MCF 10A (cell line): ENCODE measurements around the gene PDGFB. TPM values are rescaled to one million over a fixed set of nuclear protein-coding genes. Genes with fewer than 3 reads are reported as not detected.

ENCODE experiments used
- BruUV-seq: library from RNA; stranded (reverse); fragments of 400-500 nt; replicated peaks from 2 replicates; lab custom pipeline; 2021; lab: Mats Ljungman, UMichigan
- CTCF ChIA-PET: fragments of 300-600 bp; sonication (Branson Sonifier 250); formaldehyde crosslinking; extraction: SDS; loops from one replicate; lab custom pipeline; 2021; ENCODE audit warnings: antibody characterized with exemption, inconsistent platforms; lab: Yijun Ruan, JAX
- POLR2A ChIA-PET: fragments of 300-600, 350-650 bp; sonication (Branson Sonifier 250); formaldehyde crosslinking; extraction: SDS; loops from one replicate; lab custom pipeline; 2020; ENCODE audit warnings: antibody characterized with exemption, inconsistent platforms; lab: Yijun Ruan, JAX
- DNase-seq: peaks from one replicate; pipeline ENCODE4 v3.0.0-alpha.2; 2018; ENCODE audit not compliant: unreplicated experiment
- H3K27ac Mint-ChIP-seq: one replicate; pipeline ENCODE4 v1.8.0; 2022; ENCODE audit warnings: mild to moderate bottlenecking, low read depth, mixed read lengths; ENCODE audit not compliant: unreplicated experiment
- H3K27me3 Mint-ChIP-seq: one replicate; pipeline ENCODE4 v1.8.0; 2022; ENCODE audit warnings: mixed read lengths; ENCODE audit not compliant: insufficient read depth, unreplicated experiment
- H3K36me3 Mint-ChIP-seq: one replicate; pipeline ENCODE4 v1.8.0; 2022; ENCODE audit warnings: mild to moderate bottlenecking, moderate library complexity, mixed read lengths; ENCODE audit not compliant: insufficient read depth, unreplicated experiment
- H3K4me1 Mint-ChIP-seq: one replicate; pipeline ENCODE4 v1.8.0; 2022; ENCODE audit warnings: mixed read lengths; ENCODE audit not compliant: insufficient read depth, unreplicated experiment
- H3K4me3 Mint-ChIP-seq: one replicate; pipeline ENCODE4 v1.8.0; 2022; ENCODE audit warnings: mild to moderate bottlenecking, moderate library complexity, mixed read lengths; ENCODE audit not compliant: unreplicated experiment
- H3K9me3 Mint-ChIP-seq: one replicate; pipeline ENCODE4 v1.8.0; 2022; ENCODE audit warnings: mixed read lengths; ENCODE audit not compliant: unreplicated experiment
- intact Hi-C: fragments of 100-400 bp; cut with micrococcal nuclease; formaldehyde crosslinking; loops from 2 replicates; pipeline ENCODE4 v1.14.1; 2022
- total RNA-seq: library from RNA; stranded (reverse); gene quantifications from 2 replicates; pipeline ENCODE4 v1.2.3, GENCODE V29; 2022
- TF ChIP-seq, protein P1 (sequence below): fragments of 200-600 bp; IDR thresholded peaks from one replicate; pipeline ENCODE4 v1.8.0; 2022; ENCODE audit warnings: antibody characterized with exemption, mild to moderate bottlenecking; ENCODE audit not compliant: unreplicated experiment

The PDGFB gene
- total RNA-seq, 1 experiment from 2014 or later, result 0.37 TPM

DNA sequence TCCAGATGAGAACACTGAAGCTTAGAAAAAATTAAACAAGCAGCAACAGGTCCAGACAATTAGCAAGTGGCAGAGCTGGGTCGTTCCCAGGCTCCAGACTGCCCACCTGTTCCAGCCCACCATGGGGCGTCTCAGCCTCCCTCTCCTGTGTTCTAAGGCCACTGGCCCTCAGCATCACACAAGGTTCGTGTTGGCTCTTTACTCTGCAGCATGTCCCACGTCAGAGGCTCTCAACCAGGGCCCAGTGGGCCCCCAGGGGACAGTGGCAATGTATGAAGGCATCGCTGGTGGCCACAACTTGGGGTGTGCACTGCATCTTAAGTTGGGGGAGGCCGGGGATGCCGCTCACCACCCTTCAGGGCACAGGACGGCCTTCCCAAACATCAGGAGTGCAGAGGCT, 6.2 kb downstream of the PDGFB start:
- POLR2A ChIA-PET, result interaction anchor here (1.0 to 3.2 kb wide), 7 partner anchors 8 to 81 kb away, joined by 3 to 36 read pairs (median 9); partner anchors contain the start of gene RPL3
- no peaks in the 10 kb centered on the region for H3K9me3 Mint-ChIP-seq
- BruUV-seq, result no TSS peak
- no peak overlapping the region for H3K4me3 Mint-ChIP-seq
- no peak for DNase-seq
- TF ChIP-seq, protein P1, sequence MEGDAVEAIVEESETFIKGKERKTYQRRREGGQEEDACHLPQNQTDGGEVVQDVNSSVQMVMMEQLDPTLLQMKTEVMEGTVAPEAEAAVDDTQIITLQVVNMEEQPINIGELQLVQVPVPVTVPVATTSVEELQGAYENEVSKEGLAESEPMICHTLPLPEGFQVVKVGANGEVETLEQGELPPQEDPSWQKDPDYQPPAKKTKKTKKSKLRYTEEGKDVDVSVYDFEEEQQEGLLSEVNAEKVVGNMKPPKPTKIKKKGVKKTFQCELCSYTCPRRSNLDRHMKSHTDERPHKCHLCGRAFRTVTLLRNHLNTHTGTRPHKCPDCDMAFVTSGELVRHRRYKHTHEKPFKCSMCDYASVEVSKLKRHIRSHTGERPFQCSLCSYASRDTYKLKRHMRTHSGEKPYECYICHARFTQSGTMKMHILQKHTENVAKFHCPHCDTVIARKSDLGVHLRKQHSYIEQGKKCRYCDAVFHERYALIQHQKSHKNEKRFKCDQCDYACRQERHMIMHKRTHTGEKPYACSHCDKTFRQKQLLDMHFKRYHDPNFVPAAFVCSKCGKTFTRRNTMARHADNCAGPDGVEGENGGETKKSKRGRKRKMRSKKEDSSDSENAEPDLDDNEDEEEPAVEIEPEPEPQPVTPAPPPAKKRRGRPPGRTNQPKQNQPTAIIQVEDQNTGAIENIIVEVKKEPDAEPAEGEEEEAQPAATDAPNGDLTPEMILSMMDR, result no peak
- CTCF ChIA-PET, result interaction anchor here (1.0 to 1.5 kb wide), 3 partner anchors 9 to 72 kb away, joined by 3 read pairs; no protein-coding TSS in a partner anchor
- intact Hi-C loops, result no loop called here
- peaks cover 11% of the 10 kb centered on the region for H3K27me3 Mint-ChIP-seq
- no peaks in the 10 kb centered on the region for H3K36me3 Mint-ChIP-seq
- no peak overlapping the region for H3K27ac Mint-ChIP-seq
- H3K4me1 Mint-ChIP-seq, result peaks cover 42% of the 10 kb centered on the region

DNA sequence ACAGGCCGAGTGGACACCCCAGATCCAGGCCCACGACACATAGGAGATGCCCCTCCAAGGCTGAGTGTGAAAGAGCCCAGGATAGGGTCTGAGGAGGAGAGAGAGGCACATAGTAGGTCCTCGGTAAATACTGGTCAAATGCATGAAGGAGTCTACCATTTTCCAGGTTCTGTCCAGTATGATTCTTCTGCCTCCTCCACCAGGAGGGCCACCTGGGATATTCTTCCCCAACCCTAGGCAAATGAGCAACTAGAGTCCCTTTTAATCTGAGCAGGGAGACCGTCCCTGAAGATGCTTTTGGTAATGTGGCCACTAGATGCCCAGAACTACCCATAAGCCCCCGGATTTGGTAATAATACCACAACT, 6.7 kb downstream of the PDGFB start:
- no TSS peak for BruUV-seq
- Mint-ChIP-seq H3K36me3 (no peaks in the 10 kb centered on the region), H3K27ac (no peak overlapping the region), H3K9me3 (no peaks in the 10 kb centered on the region), H3K4me1 (peaks cover 39% of the 10 kb centered on the region), H3K27me3 (peaks cover 6% of the 10 kb centered on the region), H3K4me3 (no peak overlapping the region)
- ChIA-PET POLR2A (interaction anchor here (1.0 kb wide), 1 partner anchor 52 kb away, joined by 3 read pairs; no protein-coding TSS in a partner anchor), CTCF (no interaction called here)
- intact Hi-C loops, result no loop called here
- no peak for DNase-seq
- TF ChIP-seq, protein P1, result no peak

DNA sequence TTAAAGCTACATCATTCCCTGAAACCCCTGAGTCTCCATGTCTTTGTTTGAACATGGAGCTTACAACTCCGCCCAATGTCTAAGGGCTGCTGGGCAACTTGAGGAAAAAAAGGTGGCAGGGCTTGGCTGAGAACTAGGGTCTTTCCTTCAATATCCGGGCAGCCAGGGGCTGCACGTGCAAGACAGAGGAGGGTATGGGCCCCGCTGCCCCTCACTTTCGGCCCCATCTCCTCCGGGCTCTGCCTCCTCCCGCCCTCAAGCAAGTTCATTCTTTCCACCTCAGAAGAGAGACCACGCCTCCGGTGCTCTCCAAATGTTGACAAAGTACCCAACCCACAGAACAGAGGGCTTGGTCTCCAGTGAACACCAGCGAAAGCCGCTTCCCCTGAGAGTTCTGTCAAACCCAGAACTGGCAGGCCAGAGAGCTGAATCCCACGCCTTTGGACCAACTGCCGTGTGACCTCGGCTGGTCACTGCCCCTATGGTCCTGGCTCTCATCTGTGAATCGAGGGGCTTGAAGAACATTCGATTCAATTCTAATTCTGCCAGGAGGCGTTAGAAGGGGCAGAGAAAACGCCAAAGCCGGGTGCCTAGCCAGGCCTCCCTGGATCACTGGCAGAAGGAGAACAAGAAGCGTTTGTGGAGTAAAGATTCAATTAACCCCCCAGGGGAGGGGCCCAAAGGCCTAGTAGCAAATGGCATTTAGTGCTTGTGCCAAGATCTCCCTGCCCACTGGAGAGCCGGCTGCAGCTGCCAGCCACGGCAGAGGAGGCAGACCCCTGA, 7.3 kb downstream of the PDGFB start:
- no peak overlapping the region for H3K27ac Mint-ChIP-seq
- ChIA-PET POLR2A (interaction anchor here (1.0 to 1.2 kb wide), 2 partner anchors 16 to 53 kb away, joined by 3 to 9 read pairs; no protein-coding TSS in a partner anchor), CTCF (interaction anchor here (0.6 to 0.9 kb wide), 2 partner anchors 33 to 69 kb away, joined by 3 read pairs; no protein-coding TSS in a partner anchor)
- TF ChIP-seq, protein P1, result no peak
- intact Hi-C loops, result no loop called here
- no TSS peak for BruUV-seq
- no peaks in the 10 kb centered on the region for H3K36me3 Mint-ChIP-seq
- H3K27me3 Mint-ChIP-seq, result peaks cover under 1% of the 10 kb centered on the region
- no peak for DNase-seq
- no peaks in the 10 kb centered on the region for H3K9me3 Mint-ChIP-seq
- H3K4me3 Mint-ChIP-seq, result no peak overlapping the region
- peaks cover 36% of the 10 kb centered on the region for H3K4me1 Mint-ChIP-seq
